ENCODE results near the gene NAT10. TPM values are rescaled to one million over a fixed set of nuclear protein-coding genes. Genes with fewer than 3 reads are reported as not detected.

NAT10 gene
- total and polyA plus RNA-seq, 2 experiments from 2014 or later, result 44.1 to 58.8 TPM

DNA sequence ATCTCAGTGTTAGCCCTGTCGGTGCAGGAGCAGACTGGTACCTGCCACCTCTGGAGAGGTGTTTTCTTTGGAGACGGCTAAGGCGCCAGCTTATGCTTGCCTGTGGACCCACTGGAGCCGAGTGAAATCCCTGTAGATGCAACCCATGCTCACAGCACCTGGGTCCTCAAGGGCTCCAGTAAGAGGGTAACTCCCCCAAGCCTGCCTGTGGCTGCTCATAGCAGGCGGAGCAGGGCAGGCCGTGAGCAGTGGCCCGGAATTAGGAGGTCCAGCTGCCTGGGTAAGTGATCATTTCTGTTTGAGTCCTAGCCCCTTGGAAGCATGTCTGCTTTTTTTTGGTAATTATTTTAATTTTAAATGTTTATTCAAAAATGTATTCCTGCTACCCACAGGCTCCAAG, 43.8 kb downstream of the NAT10 start (continued):
- TF ChIP-seq, protein P1, sequence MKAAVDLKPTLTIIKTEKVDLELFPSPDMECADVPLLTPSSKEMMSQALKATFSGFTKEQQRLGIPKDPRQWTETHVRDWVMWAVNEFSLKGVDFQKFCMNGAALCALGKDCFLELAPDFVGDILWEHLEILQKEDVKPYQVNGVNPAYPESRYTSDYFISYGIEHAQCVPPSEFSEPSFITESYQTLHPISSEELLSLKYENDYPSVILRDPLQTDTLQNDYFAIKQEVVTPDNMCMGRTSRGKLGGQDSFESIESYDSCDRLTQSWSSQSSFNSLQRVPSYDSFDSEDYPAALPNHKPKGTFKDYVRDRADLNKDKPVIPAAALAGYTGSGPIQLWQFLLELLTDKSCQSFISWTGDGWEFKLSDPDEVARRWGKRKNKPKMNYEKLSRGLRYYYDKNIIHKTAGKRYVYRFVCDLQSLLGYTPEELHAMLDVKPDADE (IDR thresholded peaks at IDR 0.05), result no peak
- TF ChIP-seq CREB1 (CRISPR knock-in tag; IDR thresholded peaks at IDR 0.05; ENCODE audit: low read depth), result no peak
- no peak for TF ChIP-seq EZH2phosphoT487 (IDR thresholded peaks at IDR 0.05; ENCODE audit: unreplicated experiment)
- no peak for TF ChIP-seq CTCF (conservative IDR thresholded peaks at IDR 0.05; ENCODE audit: low read depth in 2 of 2)
- no peak for TF ChIP-seq JUNB (IDR thresholded peaks at IDR 0.05; ENCODE audit: unreplicated experiment)
- TF ChIP-seq, protein P2, sequence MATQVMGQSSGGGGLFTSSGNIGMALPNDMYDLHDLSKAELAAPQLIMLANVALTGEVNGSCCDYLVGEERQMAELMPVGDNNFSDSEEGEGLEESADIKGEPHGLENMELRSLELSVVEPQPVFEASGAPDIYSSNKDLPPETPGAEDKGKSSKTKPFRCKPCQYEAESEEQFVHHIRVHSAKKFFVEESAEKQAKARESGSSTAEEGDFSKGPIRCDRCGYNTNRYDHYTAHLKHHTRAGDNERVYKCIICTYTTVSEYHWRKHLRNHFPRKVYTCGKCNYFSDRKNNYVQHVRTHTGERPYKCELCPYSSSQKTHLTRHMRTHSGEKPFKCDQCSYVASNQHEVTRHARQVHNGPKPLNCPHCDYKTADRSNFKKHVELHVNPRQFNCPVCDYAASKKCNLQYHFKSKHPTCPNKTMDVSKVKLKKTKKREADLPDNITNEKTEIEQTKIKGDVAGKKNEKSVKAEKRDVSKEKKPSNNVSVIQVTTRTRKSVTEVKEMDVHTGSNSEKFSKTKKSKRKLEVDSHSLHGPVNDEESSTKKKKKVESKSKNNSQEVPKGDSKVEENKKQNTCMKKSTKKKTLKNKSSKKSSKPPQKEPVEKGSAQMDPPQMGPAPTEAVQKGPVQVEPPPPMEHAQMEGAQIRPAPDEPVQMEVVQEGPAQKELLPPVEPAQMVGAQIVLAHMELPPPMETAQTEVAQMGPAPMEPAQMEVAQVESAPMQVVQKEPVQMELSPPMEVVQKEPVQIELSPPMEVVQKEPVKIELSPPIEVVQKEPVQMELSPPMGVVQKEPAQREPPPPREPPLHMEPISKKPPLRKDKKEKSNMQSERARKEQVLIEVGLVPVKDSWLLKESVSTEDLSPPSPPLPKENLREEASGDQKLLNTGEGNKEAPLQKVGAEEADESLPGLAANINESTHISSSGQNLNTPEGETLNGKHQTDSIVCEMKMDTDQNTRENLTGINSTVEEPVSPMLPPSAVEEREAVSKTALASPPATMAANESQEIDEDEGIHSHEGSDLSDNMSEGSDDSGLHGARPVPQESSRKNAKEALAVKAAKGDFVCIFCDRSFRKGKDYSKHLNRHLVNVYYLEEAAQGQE (IDR thresholded peaks at IDR 0.05; ENCODE audit: unreplicated experiment), result no peak
- no peak for TF ChIP-seq STAT1 (IDR thresholded peaks at IDR 0.05; ENCODE audit: unreplicated experiment)

GRCh38 chr11:34149786-34150185, 44.4 kb downstream of the NAT10 start:
- H3K4me3 Mint-ChIP-seq, result no peak overlapping the region
- Histone ChIP-seq H3K27ac (ENCODE audit: low read depth) (no peak overlapping the region), H3K27me3 (ENCODE audit: insufficient read depth) (no peaks in the 10 kb centered on the region), H2AFZ (no peak overlapping the region), H4K20me1 (replicated peaks; ENCODE audit: insufficient read depth) (peaks cover 5% of the 10 kb centered on the region; the same call in 1 of the 2 replicates), H3K4me1 (ENCODE audit: insufficient read depth) (no peaks in the 10 kb centered on the region), H3K4me2 (no peak overlapping the region), H3K36me3 (ENCODE audit: insufficient read depth) (peaks cover 12% of the 10 kb centered on the region; the same call in 1 of the 2 replicates), H3K9me2 (ENCODE audit: insufficient read depth) (no peaks in the 10 kb centered on the region), H3K79me2 (replicated peaks; ENCODE audit: insufficient read depth) (no peaks in the 10 kb centered on the region), H3K4me3 (no peak overlapping the region), H3F3A (replicated peaks; ENCODE audit: low read depth) (0 out of 2 replicates have a peak, but pooled peaks cover 5% of the 10 kb centered on the region)
- peak; percentile 61 for DNase-seq (ENCODE audit: low spot score)
- peaks cover 3% of the 10 kb centered on the region; the same call in 1 of the 3 replicates for H3K4me1 Mint-ChIP-seq
- no peaks in the 10 kb centered on the region; the same call in 2 of the 3 replicates for H3K9me3 Mint-ChIP-seq
- H3K27me3 Mint-ChIP-seq (ENCODE audit: insufficient read depth, low read depth, poor library complexity), result peaks cover 18% of the 10 kb centered on the region
- H3K36me3 Mint-ChIP-seq (ENCODE audit: low read depth), result peaks cover 57% of the 10 kb centered on the region
- TF ChIP-seq CTCF (conservative IDR thresholded peaks at IDR 0.05; ENCODE audit: low read depth in 2 of 2) (peak; percentile 45 to 71; a peak in 3 of 4 replicates), NANOG (IDR thresholded peaks at IDR 0.05; ENCODE audit: borderline replicate concordance) (no peak)
- H3K27ac Mint-ChIP-seq, result 0 out of 2 replicates have a peak overlapping the region, but pooled peaks have one; percentile 70
- ATAC-seq, result peak; percentile 93
